GM18526 (cell line): ENCODE data around the gene DCAF17.

Experiments used
- POLR2A ChIP-seq: IDR thresholded peaks from 3 replicates; pipeline ENCODE4 v1.6.1; 2011; ENCODE audit not compliant: insufficient read length; ENCODE audit errors: extremely low read depth

Gene DCAF17

GRCh38 chr2:171430516-171431410 lies 3.3 kb upstream of the DCAF17 start:
- TF ChIP-seq POLR2A: no peak

GRCh38 chr2:171431677-171432167 lies 2.3 kb upstream of the DCAF17 start:
- TF ChIP-seq POLR2A: no peak

GRCh38 chr2:171432206-171432968 lies 1.6 kb upstream of the DCAF17 start:
- no peak for TF ChIP-seq POLR2A

GRCh38 chr2:171432969-171433762 lies 860 bp upstream of the DCAF17 start:
- TF ChIP-seq POLR2A: no peak

- TF ChIP-seq POLR2A: peak; percentile 85
These were observed 338 bp upstream of the DCAF17 start, which contains the start of gene METTL8 for GRCh38 chr2:171433763-171434012. Gene METTL8 (minus strand): TSS chr2:171433990. CDS start chr2:171392185, 41,805 bp downstream.

GRCh38 chr2:171436307-171436706 lies 2.3 kb downstream of the DCAF17 start:
- no peak for TF ChIP-seq POLR2A

GRCh38 chr2:171441470-171441869 lies 7.4 kb downstream of the DCAF17 start:
- no peak for TF ChIP-seq POLR2A

- TF ChIP-seq POLR2A: no peak
These were observed 13.6 kb downstream of the DCAF17 start for GRCh38 chr2:171447675-171448074.

GRCh38 chr2:171451074-171451473 lies 17.0 kb downstream of the DCAF17 start:
- no peak for TF ChIP-seq POLR2A

- TF ChIP-seq POLR2A: no peak
These were observed 18.7 kb downstream of the DCAF17 start for GRCh38 chr2:171452773-171453172.

- no peak for TF ChIP-seq POLR2A
These were observed 25.5 kb downstream of the DCAF17 start for GRCh38 chr2:171459498-171459897.

- TF ChIP-seq POLR2A: no peak
These were observed 26.5 kb downstream of the DCAF17 start for GRCh38 chr2:171460537-171460936.

GRCh38 chr2:171469176-171469575 lies 35.1 kb downstream of the DCAF17 start:
- no peak for TF ChIP-seq POLR2A

GRCh38 chr2:171470129-171470528 lies 36.1 kb downstream of the DCAF17 start:
- no peak for TF ChIP-seq POLR2A

- no peak for TF ChIP-seq POLR2A
These were observed 42.0 kb downstream of the DCAF17 start for GRCh38 chr2:171475979-171476378.
